Activated CD4-positive, alpha-beta T cell treated with anti-CD3 and anti-CD28 coated beads, Interleukin-2, amount 50 U/mL, for 1 hour (primary cell): ENCODE data around the gene TBCK.

Source experiments
- DNase-seq: peaks from one replicate; pipeline ENCODE4 v3.0.0-alpha.2; 2020

The TBCK gene

DNA sequence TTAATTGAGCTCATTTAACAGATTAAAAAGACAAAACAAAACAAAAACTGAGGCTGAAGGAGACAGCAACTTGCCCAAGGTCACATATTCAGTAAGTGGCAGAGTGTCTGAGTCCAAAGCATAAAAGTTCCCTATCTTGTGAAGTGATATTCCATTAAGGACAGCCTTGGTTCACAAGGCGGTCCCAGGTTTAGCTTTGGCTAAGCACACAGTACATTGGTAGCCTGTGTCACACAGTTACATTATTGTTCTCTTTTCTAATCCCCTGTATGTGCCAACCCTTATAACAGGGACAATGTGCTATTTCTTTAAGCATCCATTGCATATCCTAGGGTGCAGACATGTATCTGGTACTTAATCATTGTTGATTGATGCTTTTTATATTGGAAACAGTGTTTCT, 280.8 kb downstream of the TBCK start:
- no peak for DNase-seq

DNA sequence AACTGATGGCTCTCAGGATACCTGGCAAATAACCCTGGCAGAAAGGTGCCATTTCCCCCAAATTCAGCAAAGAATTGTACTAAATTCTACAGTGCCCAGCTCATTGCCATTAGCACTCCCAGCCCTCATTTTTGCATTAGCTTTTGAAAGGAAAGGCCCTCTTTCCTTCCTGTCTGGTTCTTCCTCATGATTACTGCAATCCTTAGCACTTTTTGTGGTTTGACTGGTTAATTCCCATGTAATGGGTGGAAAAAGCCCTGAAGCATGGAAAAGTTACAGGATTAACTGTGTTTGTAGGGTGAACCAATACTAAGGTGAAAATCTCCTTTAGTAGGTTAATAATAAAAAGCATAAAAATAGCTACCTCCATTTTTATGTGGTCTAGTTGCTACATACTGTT, 281.3 kb downstream of the TBCK start:
- DNase-seq = no peak

DNA sequence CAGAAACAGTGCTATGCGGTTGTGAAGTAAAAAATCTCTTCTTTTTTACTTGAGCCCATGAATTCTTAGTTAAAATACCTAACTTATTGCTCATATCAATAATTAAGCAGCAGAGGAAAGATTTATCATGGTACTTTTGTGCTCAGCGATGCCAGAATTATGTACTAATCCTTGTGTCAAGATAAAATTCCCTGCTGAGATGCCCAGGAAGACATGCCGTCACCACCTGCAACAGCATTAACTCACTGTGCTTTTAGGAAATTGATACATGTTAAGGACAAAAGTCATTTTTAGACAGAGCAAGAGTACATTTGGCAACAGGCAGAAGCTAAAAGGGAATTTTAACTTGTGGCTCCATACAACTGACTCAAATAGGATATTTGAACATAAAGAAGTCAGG, 281.8 kb downstream of the TBCK start:
- DNase-seq = no peak

DNA sequence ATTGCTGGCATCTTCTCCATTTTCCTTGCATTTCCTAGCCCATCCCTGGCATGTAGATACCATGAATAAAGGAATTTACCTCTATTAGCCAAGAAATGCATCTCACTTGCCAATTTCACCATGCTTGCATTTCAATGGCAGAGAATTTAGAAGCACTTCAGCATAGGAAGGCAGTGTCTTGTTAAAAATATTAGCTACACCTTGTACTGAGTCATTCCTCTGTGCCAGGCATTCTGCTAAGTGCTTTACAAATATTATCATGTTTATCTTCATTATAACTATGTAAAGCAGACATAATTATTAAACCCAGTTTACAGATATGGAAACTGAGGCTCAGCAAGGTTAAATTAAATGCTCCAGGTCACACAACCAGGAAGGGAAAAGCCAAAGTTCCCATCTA, 282.5 kb downstream of the TBCK start:
- no peak for DNase-seq

DNA sequence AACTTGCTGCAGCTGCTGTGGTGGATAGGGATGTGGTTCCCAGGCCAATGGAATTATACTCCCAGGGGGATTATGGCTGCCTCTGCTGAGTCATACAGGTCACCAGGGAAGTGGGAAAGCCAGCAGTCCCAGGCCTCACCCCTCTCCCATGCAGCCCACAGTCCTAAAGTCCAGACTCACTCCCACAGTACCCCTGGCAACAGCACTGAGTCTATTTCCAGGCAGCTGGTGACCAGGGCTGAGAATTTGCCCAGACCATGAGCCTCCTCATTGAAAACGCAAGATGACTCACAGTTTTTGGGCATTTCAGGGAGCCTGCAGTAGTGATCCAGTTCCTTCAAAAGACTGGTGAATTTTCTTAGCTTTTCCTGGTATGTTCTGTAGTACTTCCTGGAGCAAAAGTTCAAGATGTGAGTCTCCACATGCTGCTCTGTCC, 283.1 kb downstream of the TBCK start:
- DNase-seq = no peak

DNA sequence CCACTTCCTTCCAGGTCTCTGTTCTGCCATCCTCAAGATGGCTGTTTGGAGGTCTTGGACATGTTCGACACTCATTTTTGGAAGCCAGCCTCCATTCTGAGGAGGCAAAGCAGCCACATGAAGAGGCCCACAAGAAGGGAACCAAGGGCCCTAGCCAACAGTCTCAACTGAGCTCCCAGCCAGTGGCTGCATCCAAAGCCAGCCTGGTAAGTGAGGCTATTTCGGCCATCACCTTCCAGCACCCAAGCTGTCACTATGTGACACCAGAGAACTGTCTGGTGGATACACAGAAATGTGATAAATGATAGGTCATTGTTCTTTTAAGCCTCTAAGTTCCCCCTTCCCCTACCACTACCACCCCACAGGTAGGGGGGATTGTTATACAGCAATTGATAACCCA, 293.6 kb downstream of the TBCK start:
- no peak for DNase-seq

DNA sequence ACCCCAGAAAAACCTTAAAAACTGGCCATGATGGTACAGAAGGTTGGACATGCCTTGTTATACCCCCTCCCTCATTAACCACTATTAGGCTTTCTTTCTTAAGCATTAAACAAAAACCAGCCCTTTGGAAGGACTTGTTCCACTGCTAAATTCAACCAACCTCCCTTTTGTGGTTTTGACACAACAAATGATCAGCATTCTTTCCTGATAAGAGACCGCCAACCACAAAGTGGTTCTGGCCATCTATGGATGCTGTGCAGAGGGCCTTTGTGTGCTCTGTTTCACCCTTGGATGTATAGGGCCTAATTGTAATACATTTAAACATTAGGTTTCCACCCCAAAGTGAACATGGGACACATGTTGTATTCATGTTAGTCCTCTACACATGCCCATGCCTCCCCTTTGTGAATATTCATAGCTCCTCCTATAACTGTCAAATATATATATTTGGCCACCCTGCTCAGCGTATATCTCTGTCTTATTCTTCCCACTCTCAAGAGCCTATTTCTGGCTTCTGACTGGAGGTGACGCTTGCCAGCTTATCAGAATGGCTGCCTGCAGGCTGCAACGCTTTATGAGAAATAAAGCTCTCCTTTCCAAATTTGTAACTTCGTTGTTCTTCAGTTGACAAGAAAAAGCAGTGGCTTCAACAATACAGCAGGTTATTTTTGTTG, 294.1 kb downstream of the TBCK start:
- DNase-seq = no peak

DNA sequence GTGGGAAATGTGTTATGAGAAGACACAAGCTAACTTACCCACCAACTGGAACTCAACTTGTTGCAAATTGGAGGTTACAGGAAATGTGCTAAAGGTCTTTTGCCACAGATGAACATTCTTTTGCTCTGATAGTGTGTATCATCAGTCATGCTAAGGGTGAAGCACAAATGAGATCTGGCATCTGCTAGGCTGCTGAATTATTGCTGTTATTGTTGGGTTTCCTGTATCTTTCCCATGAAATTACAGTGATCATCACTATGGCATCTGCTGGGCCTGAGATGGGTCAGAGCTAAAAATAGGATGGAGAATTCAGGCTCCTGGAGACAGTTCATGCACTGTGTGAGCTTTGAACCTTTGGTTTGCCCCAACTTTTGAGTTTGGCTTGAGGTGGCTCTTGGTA, 296.2 kb downstream of the TBCK start:
- DNase-seq = no peak

DNA sequence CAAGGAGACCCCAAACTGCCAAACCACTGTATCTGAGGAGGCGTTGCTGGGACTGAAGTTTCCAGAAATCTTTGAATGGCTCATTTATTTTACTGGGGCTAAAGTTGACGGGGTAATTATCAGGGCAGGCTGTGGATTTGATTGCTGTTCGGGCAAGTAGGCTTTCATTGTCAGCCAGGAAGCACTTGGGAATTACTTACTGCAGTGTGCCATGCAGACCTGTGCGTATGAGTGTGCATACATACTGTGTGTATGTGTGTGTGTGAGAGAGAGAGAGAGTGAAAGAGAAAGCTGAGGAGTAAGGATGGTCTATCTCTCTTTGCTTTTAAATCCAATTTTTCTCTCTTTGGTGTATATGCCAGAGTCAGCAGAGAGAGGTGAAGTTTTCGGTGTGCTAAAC, 298.0 kb downstream of the TBCK start:
- DNase-seq = no peak

DNA sequence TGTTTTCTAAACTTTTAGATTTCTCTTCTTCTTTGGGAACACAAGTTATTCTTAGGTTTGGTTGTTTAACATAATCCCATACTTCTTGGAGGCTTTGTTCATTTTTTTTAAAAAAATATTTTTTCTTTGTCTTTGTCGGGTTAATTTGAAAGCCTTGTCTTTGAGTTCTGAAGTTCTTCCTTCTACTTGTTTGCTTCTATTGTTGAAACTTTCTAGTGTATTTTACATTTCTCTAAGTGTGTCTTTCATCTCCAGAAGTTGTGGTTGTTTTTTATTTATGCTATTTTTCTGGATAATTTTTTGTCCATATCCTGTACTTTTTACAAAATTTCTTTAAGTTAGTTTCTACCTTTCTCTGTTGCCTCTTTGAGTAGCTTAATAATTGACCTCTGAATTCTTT, 304.6 kb downstream of the TBCK start:
- DNase-seq = no peak

DNA sequence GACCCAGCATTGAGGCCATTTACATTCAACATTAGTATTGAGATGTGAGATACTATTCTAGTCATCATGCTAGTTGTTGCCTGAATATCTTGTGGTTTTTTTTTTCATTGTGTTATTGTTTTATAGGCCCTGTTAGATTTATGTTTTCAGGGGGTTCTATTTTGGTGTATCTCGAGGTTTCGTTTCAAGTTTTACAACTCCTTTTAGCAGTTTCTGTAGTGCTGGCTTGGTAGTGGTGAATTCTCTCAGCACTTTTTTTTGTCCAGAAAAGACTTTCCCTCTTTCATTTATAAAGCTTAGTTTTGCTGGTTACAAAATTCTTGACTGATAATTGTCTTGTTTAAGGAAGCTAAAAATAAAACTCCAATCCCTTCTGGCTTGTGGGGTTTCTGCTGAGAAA, 305.2 kb downstream of the TBCK start:
- no peak for DNase-seq

DNA sequence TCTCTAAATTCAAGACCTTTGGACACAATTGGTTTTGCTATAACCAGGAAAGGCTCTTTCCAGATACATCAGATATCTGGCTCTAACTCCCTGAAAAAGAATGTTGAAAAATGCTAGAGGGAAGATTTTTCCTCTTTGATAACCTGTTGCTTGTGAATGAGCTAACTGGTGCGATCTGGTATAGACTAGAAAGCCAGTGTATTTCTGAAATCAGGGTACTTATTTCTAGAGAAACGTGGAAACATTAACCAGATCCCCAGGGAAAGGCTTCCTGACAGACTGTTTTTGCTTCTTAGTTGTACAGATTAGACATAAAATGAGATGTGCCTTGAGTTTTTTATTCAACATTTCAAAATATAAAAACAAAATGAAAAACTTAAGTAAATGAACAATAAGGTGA, 313.0 kb downstream of the TBCK start:
- no peak for DNase-seq

DNA sequence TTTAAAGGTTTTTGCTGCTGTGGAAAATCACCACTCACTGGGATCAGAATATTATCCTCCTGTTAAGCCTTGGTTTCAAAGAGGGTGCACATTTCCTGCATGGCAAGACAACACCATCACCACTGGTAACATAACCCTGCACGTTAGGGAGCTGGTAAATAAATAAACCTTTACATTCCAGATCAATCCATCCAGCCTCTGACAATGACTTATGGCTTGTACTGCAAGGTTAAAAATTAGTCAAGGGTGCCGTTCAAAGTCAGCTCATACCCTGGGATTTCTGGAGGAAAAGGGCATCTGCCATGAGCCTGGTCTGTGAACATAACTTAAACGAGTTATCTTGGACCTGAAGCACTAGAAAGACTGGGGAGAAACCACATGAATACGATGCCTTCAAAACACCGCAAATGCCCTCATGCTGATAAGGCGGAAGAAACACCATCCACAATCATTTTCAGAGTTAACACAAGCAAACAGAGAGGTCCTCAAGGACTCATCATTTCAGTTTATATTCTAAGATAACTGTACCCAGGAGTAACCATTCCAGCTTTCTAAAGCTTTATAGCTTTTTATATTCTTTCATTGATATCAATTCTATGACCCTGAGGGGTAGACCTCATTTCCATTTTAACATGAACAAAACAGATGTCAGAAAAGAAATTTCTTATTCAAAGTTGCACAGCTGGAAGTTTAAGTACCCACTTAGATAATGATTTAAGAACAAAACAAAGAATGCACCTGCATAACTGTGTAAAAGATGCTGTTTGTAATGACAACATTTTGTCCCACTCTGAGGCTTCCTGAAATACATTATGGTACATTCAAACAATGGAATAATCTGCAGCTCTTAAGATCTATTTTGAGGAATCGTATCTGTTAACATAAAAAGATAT, 317.6 kb downstream of the TBCK start:
- no peak for DNase-seq

DNA sequence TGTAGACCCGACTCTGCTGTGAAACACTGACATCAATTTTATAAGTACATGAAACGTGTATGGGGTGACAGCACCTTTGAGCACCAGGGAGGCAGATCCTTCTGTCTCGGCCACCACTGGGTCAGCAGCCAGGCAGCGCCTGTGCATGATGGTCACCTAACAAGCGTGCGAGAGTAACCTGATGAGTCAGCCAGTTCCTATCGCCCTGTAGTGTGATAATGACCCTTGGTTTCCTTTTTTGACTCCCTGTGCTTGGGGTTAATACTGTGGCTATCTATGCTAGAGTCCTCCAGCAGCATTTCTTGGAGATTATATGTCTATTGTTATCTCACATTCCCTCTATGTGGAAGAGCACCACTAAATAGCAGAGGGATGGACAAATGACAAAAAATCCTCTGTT, 319.2 kb downstream of the TBCK start:
- no peak for DNase-seq

DNA sequence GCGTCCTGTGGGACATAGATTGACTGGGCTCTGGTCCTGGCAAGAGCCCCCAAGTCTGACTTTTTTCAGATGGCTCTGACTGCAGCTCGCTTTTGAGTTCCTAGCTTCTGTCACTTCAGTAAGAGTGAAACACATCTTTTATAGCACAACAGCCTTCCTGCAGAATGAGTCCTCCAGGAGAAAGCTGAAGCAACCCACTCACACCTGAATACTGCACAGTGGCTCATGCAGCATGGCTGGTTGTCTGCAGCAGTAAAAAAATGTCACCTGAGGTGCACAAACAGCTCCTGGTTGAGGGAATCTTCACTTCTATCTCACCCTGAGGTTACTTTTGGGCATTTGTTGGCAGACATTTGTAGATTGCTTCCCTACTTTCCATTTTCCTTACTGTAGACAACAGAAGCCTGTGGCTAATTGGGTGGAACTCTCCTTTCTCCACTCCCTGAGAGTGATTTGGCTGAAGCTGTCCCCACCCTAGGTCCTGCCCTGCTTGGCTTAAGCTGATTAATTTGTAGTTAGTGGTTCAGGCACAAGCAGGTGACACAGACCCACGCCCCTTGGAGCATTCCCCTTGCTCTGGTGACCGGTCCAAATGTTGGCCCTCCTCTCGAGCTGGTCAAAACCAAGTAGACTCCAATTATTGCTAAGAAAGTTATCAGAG, 321.0 kb downstream of the TBCK start:
- DNase-seq = no peak

DNA sequence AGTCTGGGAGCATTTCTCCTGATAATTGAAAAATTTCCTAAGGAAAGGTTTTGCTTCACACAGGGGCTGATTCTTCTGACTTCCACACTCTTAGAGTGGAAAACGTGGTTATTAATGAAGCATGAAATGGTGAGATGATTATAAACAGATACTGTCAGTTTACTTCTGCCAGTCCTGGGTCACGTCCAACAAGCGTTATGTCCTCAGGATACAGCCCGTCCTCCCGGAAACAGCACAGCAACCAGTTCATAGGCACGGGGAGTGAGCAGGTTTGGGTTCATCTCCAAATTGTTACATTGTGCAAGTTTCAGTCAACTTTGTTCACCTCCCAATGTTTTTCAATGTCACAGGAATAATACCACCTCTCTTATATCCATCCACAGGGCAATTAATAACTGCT, 321.9 kb downstream of the TBCK start:
- no peak for DNase-seq

DNA sequence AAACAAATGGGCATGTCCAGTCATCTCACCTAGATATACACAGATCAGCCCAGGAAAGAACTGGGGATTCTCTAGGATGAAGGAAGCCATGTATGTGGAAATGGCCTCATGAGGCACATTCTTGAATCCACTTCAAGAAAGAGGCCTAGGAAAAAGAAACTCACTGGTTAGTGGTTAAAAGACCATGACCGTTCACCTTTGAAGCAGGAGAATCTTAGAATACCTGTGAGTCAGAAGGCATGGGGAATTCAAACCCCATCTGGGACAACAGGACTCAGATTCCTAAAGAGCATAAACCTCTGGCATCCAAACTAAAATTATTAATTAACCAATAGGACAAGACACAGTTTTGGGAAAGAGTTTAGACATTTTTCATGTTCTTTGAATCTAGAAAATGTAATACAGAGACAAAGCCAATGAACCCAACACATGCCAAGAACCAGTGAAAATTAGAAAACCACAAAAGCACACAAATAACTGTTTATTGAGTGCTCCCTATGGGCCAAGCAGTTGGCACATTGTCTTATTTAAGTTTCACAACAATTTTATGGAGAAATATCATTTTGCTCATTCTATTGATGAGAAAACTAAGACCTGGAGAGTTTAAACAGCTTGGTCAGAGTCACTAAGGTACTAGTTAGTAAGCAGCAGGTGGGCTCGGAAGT, 323.2 kb downstream of the TBCK start:
- DNase-seq = no peak

DNA sequence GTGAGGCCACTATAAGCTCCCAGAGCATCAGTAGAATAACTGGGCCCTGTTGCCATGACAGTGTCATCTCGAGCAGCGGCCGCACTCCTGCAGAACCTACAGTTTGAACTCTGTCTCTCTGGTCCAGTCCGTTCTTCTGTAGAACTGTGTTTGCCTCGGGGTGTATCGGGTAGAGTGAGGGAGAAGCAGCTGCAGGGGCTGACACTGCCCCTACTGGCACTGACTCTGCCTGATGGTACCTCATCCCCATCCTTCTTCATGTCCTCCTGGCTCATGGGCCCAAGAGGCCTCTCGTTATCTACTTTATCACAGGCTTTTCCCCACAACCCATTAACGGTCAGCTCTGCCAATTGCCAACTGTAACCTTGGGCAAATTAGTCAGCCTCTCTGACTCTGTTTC, 324.3 kb downstream of the TBCK start:
- DNase-seq = no peak
